ENCODE results near the gene RNF115.

Gene RNF115

GRCh38 chr1:145747398-145748247, 76.3 kb downstream of the RNF115 start:
- WGBS (ENCODE audit: insufficient coverage): 100% methylated on average over 4 of the region's 9 CpGs
- peak in 2 of 3 donors; percentile 6 to 22 for DNase-seq
- ChIA-PET CTCF (interaction anchor here (1.4 to 2.2 kb wide), 3 partner anchors 11 to 27 kb away, joined by 4 to 6 read pairs (median 4); no protein-coding TSS in a partner anchor), POLR2A (no interaction called here)
- no peak overlapping the region for H3K4me3 ChIP-seq (ENCODE audit: control insufficient read depth in 1 of 7, extremely low read depth in 1 of 7, insufficient read depth in 4 of 7, low read depth in 2 of 7, low read length in 6 of 7)
- no peak overlapping the region for H3K27ac ChIP-seq (ENCODE audit: insufficient read depth in 1 of 2, low read depth in 1 of 2, low read length in 2 of 2, poor library complexity in 1 of 2, severe bottlenecking in 2 of 2)
- peaks cover 2 to 85% (median 45%) of the 10 kb centered on the region in 4 experiments for H3K36me3 ChIP-seq (ENCODE audit: control insufficient read depth in 4 of 4, insufficient read depth in 4 of 4, low read length in 3 of 4)
- H3K27me3 ChIP-seq (replicated peaks in 2 of 5; ENCODE audit: control insufficient read depth in 4 of 5, insufficient read depth in 5 of 5, low read length in 4 of 5): no peaks in the 10 kb centered on the region
- no peaks in the 10 kb centered on the region for H3K4me1 ChIP-seq (ENCODE audit: control extremely low read depth in 1 of 4, control insufficient read depth in 4 of 4, insufficient read depth in 4 of 4, low read length in 3 of 4)
- H3K9me3 ChIP-seq (ENCODE audit: control extremely low read depth in 1 of 5, control insufficient read depth in 4 of 5, insufficient read depth in 2 of 5, low read depth in 1 of 5, low read length in 4 of 5): no peaks in the 10 kb centered on the region

- peaks cover 2 to 34% (median 20%) of the 10 kb centered on the region in 4 experiments for H3K36me3 ChIP-seq (ENCODE audit: control insufficient read depth in 4 of 4, insufficient read depth in 4 of 4, low read length in 3 of 4)
- H3K4me3 ChIP-seq (ENCODE audit: control insufficient read depth in 1 of 7, extremely low read depth in 1 of 7, insufficient read depth in 4 of 7, low read depth in 2 of 7, low read length in 6 of 7): no peak overlapping the region
- WGBS (ENCODE audit: insufficient coverage): no CpG with 5 or more reads among the region's 4 CpGs
- ChIA-PET CTCF (no interaction called here), POLR2A (no interaction called here)
- DNase-seq: no peak
- no peaks in the 10 kb centered on the region for H3K27me3 ChIP-seq (replicated peaks in 2 of 5; ENCODE audit: control insufficient read depth in 4 of 5, insufficient read depth in 5 of 5, low read length in 4 of 5)
- H3K4me1 ChIP-seq (ENCODE audit: control extremely low read depth in 1 of 4, control insufficient read depth in 4 of 4, insufficient read depth in 4 of 4, low read length in 3 of 4): no peaks in the 10 kb centered on the region
- no peak overlapping the region for H3K27ac ChIP-seq (ENCODE audit: insufficient read depth in 1 of 2, low read depth in 1 of 2, low read length in 2 of 2, poor library complexity in 1 of 2, severe bottlenecking in 2 of 2)
- H3K9me3 ChIP-seq (ENCODE audit: control extremely low read depth in 1 of 5, control insufficient read depth in 4 of 5, insufficient read depth in 2 of 5, low read depth in 1 of 5, low read length in 4 of 5): no peaks in the 10 kb centered on the region
These were observed 83.6 kb downstream of the RNF115 start for GRCh38 chr1:145740269-145740668.

- Histone ChIP-seq H3K9me3 (ENCODE audit: control extremely low read depth in 1 of 5, control insufficient read depth in 4 of 5, insufficient read depth in 2 of 5, low read depth in 1 of 5, low read length in 4 of 5) (no peaks in the 10 kb centered on the region), H3K4me3 (ENCODE audit: control insufficient read depth in 1 of 7, extremely low read depth in 1 of 7, insufficient read depth in 4 of 7, low read depth in 2 of 7, low read length in 6 of 7) (no peak overlapping the region), H3K27ac (ENCODE audit: insufficient read depth in 1 of 2, low read depth in 1 of 2, low read length in 2 of 2, poor library complexity in 1 of 2, severe bottlenecking in 2 of 2) (no peak overlapping the region), H3K4me1 (ENCODE audit: control extremely low read depth in 1 of 4, control insufficient read depth in 4 of 4, insufficient read depth in 4 of 4, low read length in 3 of 4) (no peaks in the 10 kb centered on the region), H3K27me3 (replicated peaks in 2 of 5; ENCODE audit: control insufficient read depth in 4 of 5, insufficient read depth in 5 of 5, low read length in 4 of 5) (no peaks in the 10 kb centered on the region), H3K36me3 (ENCODE audit: control insufficient read depth in 4 of 4, insufficient read depth in 4 of 4, low read length in 3 of 4) (peaks cover 0 to 2% (median 1%) of the 10 kb centered on the region in 4 experiments)
- POLR2A ChIA-PET: no interaction called here
- no peak for DNase-seq
- CTCF ChIA-PET: no interaction called here
- no CpG with 5 or more reads among the region's 1 CpG for WGBS (ENCODE audit: insufficient coverage)
These were observed 87.7 kb downstream of the RNF115 start for GRCh38 chr1:145736191-145736590.

- CTCF ChIA-PET: no interaction called here
These were observed 93.0 kb downstream of the RNF115 start for GRCh38 chr1:145730900-145731299.

GRCh38 chr1:145730467-145730866, 93.4 kb downstream of the RNF115 start:
- H3K4me1 ChIP-seq (ENCODE audit: control extremely low read depth in 1 of 4, control insufficient read depth in 4 of 4, insufficient read depth in 4 of 4, low read length in 3 of 4): no peaks in the 10 kb centered on the region
- no peak for DNase-seq
- ChIA-PET CTCF (interaction anchor here (1.6 kb wide), 1 partner anchor 10 kb away, joined by 5 read pairs; no protein-coding TSS in a partner anchor), POLR2A (no interaction called here)
- H3K36me3 ChIP-seq (ENCODE audit: control insufficient read depth in 4 of 4, insufficient read depth in 4 of 4, low read length in 3 of 4): no peaks in the 10 kb centered on the region
- H3K27me3 ChIP-seq (replicated peaks in 2 of 5; ENCODE audit: control insufficient read depth in 4 of 5, insufficient read depth in 5 of 5, low read length in 4 of 5): no peaks in the 10 kb centered on the region
- H3K27ac ChIP-seq (ENCODE audit: insufficient read depth in 1 of 2, low read depth in 1 of 2, low read length in 2 of 2, poor library complexity in 1 of 2, severe bottlenecking in 2 of 2): no peak overlapping the region
- 83% methylated on average over 2 of the region's 4 CpGs for WGBS (ENCODE audit: insufficient coverage)
- H3K4me3 ChIP-seq (ENCODE audit: control insufficient read depth in 1 of 7, extremely low read depth in 1 of 7, insufficient read depth in 4 of 7, low read depth in 2 of 7, low read length in 6 of 7): no peak overlapping the region
- no peaks in the 10 kb centered on the region for H3K9me3 ChIP-seq (ENCODE audit: control extremely low read depth in 1 of 5, control insufficient read depth in 4 of 5, insufficient read depth in 2 of 5, low read depth in 1 of 5, low read length in 4 of 5)

More at GRCh38 chr1:145730900-145731299, 93.0 kb downstream of the RNF115 start:
- Histone ChIP-seq H3K4me3 (ENCODE audit: control insufficient read depth in 1 of 7, extremely low read depth in 1 of 7, insufficient read depth in 4 of 7, low read depth in 2 of 7, low read length in 6 of 7) (no peak overlapping the region), H3K9me3 (ENCODE audit: control extremely low read depth in 1 of 5, control insufficient read depth in 4 of 5, insufficient read depth in 2 of 5, low read depth in 1 of 5, low read length in 4 of 5) (no peaks in the 10 kb centered on the region), H3K27ac (ENCODE audit: insufficient read depth in 1 of 2, low read depth in 1 of 2, low read length in 2 of 2, poor library complexity in 1 of 2, severe bottlenecking in 2 of 2) (no peak overlapping the region), H3K27me3 (replicated peaks in 2 of 5; ENCODE audit: control insufficient read depth in 4 of 5, insufficient read depth in 5 of 5, low read length in 4 of 5) (no peaks in the 10 kb centered on the region), H3K36me3 (ENCODE audit: control insufficient read depth in 4 of 4, insufficient read depth in 4 of 4, low read length in 3 of 4) (no peaks in the 10 kb centered on the region), H3K4me1 (ENCODE audit: control extremely low read depth in 1 of 4, control insufficient read depth in 4 of 4, insufficient read depth in 4 of 4, low read length in 3 of 4) (no peaks in the 10 kb centered on the region)
- POLR2A ChIA-PET: no interaction called here
- WGBS (ENCODE audit: insufficient coverage): 100% methylated on average over 2 of the region's 3 CpGs
- no peak for DNase-seq

GRCh38 chr1:145729666-145730436, 94.0 kb downstream of the RNF115 start:
- Histone ChIP-seq H3K27me3 (replicated peaks in 2 of 5; ENCODE audit: control insufficient read depth in 4 of 5, insufficient read depth in 5 of 5, low read length in 4 of 5) (no peaks in the 10 kb centered on the region), H3K4me1 (ENCODE audit: control extremely low read depth in 1 of 4, control insufficient read depth in 4 of 4, insufficient read depth in 4 of 4, low read length in 3 of 4) (no peaks in the 10 kb centered on the region), H3K9me3 (ENCODE audit: control extremely low read depth in 1 of 5, control insufficient read depth in 4 of 5, insufficient read depth in 2 of 5, low read depth in 1 of 5, low read length in 4 of 5) (no peaks in the 10 kb centered on the region), H3K4me3 (ENCODE audit: control insufficient read depth in 1 of 7, extremely low read depth in 1 of 7, insufficient read depth in 4 of 7, low read depth in 2 of 7, low read length in 6 of 7) (no peak overlapping the region), H3K27ac (ENCODE audit: insufficient read depth in 1 of 2, low read depth in 1 of 2, low read length in 2 of 2, poor library complexity in 1 of 2, severe bottlenecking in 2 of 2) (no peak overlapping the region), H3K36me3 (ENCODE audit: control insufficient read depth in 4 of 4, insufficient read depth in 4 of 4, low read length in 3 of 4) (no peaks in the 10 kb centered on the region)
- DNase-seq: no peak
- WGBS (ENCODE audit: insufficient coverage): 100% methylated on average over 4 of the region's 5 CpGs
- ChIA-PET POLR2A (no interaction called here), CTCF (interaction anchor here (0.6 to 1.6 kb wide), 2 partner anchors 9 to 117 kb away, joined by 3 to 5 read pairs; no protein-coding TSS in a partner anchor)

- Histone ChIP-seq H3K36me3 (ENCODE audit: control insufficient read depth in 4 of 4, insufficient read depth in 4 of 4, low read length in 3 of 4) (no peaks in the 10 kb centered on the region), H3K4me1 (ENCODE audit: control extremely low read depth in 1 of 4, control insufficient read depth in 4 of 4, insufficient read depth in 4 of 4, low read length in 3 of 4) (no peaks in the 10 kb centered on the region), H3K4me3 (ENCODE audit: control insufficient read depth in 1 of 7, extremely low read depth in 1 of 7, insufficient read depth in 4 of 7, low read depth in 2 of 7, low read length in 6 of 7) (no peak overlapping the region), H3K9me3 (ENCODE audit: control extremely low read depth in 1 of 5, control insufficient read depth in 4 of 5, insufficient read depth in 2 of 5, low read depth in 1 of 5, low read length in 4 of 5) (no peaks in the 10 kb centered on the region), H3K27ac (ENCODE audit: insufficient read depth in 1 of 2, low read depth in 1 of 2, low read length in 2 of 2, poor library complexity in 1 of 2, severe bottlenecking in 2 of 2) (no peak overlapping the region), H3K27me3 (replicated peaks in 2 of 5; ENCODE audit: control insufficient read depth in 4 of 5, insufficient read depth in 5 of 5, low read length in 4 of 5) (no peaks in the 10 kb centered on the region)
- ChIA-PET CTCF (interaction anchor here (0.6 to 1.6 kb wide), 2 partner anchors 9 to 118 kb away, joined by 3 to 5 read pairs; no protein-coding TSS in a partner anchor), POLR2A (no interaction called here)
- no peak for DNase-seq
- 76% methylated on average over 3 of the region's 5 CpGs for WGBS (ENCODE audit: insufficient coverage)
These were observed 94.7 kb downstream of the RNF115 start for GRCh38 chr1:145729196-145729595.

Data from common myeloid progenitor, CD34-positive (primary cell).